GM12875 (cell line): Measurements from ENCODE around the gene GFM2.
"Not testable (repeated sequence)": the region's sequence is repeated elsewhere in the genome, so short reads cannot be mapped to it uniquely, and the experiment has no call there.

Source experiments
- H3K4me3 ChIP-seq: one replicate; pipeline ENCODE4 v1.5.1; 2011; ENCODE audit warnings: low read depth, low read length, control low read depth
- TF ChIP-seq, protein P1 (sequence below): IDR thresholded peaks from 2 replicates; pipeline ENCODE4 v1.5.1; 2011; ENCODE audit warnings: low read depth, mild to moderate bottlenecking, control low read depth, inconsistent platforms, low read length, moderate library complexity, borderline replicate concordance; ENCODE audit not compliant: insufficient read depth

GFM2 gene, protein sequence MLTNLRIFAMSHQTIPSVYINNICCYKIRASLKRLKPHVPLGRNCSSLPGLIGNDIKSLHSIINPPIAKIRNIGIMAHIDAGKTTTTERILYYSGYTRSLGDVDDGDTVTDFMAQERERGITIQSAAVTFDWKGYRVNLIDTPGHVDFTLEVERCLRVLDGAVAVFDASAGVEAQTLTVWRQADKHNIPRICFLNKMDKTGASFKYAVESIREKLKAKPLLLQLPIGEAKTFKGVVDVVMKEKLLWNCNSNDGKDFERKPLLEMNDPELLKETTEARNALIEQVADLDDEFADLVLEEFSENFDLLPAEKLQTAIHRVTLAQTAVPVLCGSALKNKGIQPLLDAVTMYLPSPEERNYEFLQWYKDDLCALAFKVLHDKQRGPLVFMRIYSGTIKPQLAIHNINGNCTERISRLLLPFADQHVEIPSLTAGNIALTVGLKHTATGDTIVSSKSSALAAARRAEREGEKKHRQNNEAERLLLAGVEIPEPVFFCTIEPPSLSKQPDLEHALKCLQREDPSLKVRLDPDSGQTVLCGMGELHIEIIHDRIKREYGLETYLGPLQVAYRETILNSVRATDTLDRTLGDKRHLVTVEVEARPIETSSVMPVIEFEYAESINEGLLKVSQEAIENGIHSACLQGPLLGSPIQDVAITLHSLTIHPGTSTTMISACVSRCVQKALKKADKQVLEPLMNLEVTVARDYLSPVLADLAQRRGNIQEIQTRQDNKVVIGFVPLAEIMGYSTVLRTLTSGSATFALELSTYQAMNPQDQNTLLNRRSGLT

DNA sequence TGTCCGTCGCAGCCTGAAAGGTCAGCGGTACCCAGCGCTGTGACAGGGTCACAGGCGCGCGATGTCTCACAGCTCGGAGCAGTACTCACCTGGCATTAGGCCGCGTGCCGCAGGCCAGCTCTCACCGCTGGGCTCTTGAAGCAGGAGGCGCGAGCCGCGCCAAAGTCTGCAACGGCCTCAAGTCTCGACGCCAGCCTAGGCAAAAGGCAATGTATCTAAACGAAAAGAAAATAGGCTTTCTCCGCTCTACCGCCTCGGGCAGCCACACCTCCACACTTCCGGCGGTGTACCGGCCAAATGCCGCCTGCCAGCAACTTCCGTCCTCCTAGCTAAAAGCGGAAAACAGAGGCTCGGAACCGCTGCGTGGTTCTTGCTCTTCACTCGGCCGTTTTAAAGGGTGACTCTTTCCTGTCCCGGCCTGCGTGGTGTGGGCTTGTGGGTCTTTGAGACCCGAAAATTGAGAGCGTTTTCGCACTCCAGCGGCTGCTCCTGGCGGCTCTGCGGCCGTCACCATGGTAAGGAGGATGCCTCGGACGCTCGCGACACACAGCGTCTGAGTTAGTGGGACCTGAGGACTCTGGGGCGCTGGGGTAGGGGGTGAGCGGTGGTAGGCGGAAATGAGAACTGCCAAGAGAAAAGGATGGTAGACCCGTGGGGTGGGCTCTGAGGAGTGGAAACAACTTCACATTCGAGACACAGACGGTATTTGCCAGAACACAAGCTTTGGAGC, at the start of gene GFM2, which contains the start of gene NSA2:
Gene GFM2, minus strand, starts transcription at position 269 of the 730 bp plus-strand sequence. CDS start 3,375 bp downstream, outside the sequence.
Gene NSA2, plus strand, starts transcription at position 401 of the 730 bp plus-strand sequence. Its CDS starts 112 bp downstream, at position 513.
- TF ChIP-seq, protein P1, sequence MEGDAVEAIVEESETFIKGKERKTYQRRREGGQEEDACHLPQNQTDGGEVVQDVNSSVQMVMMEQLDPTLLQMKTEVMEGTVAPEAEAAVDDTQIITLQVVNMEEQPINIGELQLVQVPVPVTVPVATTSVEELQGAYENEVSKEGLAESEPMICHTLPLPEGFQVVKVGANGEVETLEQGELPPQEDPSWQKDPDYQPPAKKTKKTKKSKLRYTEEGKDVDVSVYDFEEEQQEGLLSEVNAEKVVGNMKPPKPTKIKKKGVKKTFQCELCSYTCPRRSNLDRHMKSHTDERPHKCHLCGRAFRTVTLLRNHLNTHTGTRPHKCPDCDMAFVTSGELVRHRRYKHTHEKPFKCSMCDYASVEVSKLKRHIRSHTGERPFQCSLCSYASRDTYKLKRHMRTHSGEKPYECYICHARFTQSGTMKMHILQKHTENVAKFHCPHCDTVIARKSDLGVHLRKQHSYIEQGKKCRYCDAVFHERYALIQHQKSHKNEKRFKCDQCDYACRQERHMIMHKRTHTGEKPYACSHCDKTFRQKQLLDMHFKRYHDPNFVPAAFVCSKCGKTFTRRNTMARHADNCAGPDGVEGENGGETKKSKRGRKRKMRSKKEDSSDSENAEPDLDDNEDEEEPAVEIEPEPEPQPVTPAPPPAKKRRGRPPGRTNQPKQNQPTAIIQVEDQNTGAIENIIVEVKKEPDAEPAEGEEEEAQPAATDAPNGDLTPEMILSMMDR = no peak
- peak within 1 kb of the TSS; percentile 99 for H3K4me3 ChIP-seq

DNA sequence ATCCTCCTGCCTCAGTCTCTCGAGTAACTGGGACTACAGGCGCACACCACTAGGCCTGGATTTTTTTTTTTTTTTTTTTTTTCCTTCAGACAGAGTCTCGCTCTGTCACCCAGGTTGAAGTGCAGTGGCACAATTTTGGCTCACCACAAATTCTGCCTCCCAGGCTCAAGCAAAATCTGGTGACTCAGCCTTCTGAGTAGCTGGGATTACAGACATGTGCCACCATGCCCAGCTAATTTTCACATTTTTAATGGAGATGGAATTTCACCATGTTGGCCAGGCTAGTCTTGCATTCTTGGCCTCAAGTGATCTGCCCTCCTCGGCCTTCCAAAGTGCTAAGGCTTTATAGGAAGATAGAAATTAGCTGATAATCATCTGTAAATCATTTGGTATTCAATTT, 44.0 kb upstream of the GFM2 start:
- no peak overlapping the region for H3K4me3 ChIP-seq
- TF ChIP-seq, protein P1 = no peak

DNA sequence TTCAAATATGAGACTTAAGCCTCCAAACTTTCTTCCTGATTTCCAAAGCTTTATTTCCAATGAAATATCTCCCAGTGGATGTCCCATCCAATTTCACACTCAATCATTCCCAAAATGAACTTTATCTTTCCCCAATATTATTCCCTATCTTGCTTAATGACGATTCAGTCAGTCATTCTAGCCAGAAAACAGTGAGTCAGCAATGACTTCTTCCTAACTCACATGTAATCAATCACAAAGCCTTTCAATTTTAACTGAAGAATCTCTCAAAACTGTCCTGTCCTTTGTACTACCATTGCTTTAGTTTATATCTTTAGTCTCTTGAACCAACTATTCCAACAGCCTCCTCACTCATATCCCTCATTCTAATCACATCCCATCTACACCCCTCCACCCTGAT, 35.0 kb upstream of the GFM2 start:
- TF ChIP-seq, protein P1 = no peak
- no peak overlapping the region for H3K4me3 ChIP-seq

DNA sequence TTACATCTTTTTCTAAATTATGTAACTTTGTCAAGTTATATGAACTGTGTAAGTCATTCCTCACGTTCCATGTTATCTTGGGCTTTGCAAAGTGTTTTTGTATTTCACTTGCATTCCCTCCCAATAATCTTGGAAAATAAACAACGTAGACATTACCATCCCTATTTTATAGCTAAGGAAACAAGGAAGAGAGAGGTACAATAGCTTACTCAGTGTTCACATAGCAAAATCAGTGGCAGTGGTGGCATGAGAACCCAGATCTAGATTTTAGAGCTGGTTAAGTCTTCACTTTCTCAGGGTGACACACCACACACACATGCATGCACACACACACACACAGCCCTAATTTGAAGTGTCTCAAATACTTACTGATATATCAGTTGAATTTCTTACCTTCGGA, 34.3 kb upstream of the GFM2 start:
- TF ChIP-seq, protein P1 = no peak
- H3K4me3 ChIP-seq = no peak overlapping the region

DNA sequence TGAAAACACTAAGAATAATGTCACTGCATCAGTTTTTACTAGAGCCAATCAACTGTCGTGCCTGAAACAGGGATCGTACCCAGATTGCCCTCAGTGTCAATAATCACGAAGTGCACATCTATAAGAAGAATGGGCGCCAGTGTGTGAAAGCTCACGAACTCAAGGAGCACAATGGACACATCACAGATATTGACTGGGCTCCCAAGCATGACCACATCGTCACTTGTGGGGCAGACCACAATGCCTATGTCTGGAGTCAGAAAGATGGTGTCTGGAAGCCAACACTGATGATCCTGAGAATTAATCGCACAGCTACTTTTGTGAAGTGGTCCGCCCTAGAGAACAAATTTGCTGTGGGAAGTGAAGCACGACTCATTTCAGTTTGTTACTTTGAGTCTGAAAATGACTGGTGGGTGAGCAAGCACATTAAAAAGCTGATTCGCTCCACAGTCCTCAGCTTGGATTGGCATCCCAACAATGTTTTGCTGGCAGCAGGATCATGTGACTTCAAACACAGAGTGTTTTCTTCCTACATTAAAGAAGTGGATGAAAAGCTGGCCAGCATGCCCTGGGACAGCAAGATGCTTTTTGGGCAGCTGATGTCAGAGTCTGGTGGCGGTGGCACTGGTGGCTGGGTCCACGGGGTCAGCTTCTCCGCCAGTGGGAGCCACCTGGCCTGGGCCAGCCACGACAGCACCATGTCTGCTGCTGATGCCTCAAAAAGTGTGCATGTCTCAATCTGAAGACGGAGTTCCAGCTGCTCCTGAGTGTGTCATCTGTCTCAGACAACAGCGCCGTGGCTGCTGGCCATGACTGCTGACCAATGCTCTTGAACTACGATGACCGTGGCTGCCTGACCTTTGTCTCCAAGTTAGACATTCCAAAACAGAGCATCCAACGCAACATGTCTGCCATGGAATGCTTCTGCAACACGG, 32.3 kb upstream of the GFM2 start:
- TF ChIP-seq, protein P1 = no peak

DNA sequence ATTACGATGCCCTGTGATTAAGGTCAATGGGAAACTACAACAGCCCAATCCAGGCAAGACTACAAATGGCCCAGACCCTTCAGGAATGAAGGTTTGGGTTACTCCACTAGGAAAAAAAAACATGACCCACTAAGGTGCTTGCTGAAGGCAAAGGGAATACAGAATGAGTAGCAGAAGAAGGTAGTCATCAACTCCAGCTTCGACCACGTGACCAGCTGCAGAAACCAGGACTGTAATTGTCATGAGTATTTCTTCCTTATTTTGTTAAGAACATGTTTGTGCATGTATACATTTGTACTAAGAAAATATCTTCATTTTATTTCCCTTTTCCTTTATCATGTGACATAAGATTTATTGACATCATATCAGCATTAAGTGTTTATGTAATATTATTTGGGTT, 24.8 kb upstream of the GFM2 start:
- H3K4me3 ChIP-seq = not testable (repeated sequence)

More for the DNA sequence above, 32.3 kb upstream of the GFM2 start:
- no peak overlapping the region for H3K4me3 ChIP-seq
